Measurements from ENCODE around the gene KIF2C.
"Not testable (repeated sequence)": the region's sequence is repeated elsewhere in the genome, so short reads cannot be mapped to it uniquely, and the experiment has no call there.

Gene KIF2C

GRCh38 chr1:44776730-44777068 is 37.1 kb downstream of the KIF2C start:
- DNase-seq, result no peak

- DNase-seq, result no peak
Measured at GRCh38 chr1:44777547-44777946, 37.9 kb downstream of the KIF2C start.

DNA sequence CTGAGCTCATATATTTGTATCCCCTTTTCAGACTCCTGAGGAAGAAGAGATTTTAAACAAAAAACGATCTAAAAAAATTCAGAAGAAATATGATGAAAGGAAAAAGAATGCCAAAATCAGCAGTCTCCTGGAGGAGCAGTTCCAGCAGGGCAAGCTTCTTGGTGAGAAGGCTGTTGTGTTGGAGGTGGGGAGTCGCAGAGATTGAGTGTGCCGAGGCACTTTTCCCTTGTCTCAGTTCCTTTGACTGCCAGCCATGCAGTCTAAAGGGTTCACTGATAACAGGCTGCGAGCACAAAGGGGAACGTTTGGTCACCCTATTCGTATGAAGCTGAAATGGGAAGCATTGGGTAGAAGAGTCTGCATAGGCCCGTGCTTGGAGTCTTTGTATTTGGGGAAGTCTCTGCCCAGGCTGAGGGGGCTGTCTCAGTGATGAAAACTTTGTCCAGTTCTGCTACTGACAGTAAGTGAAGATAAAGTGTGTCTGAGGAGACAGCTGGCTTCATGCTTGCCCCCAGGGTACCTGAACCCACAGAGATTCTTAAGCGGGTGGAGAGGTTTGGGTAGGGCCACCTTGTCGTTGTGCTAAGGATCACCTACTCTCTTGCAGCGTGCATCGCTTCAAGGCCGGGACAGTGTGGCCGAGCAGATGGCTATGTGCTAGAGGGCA is 38.5 kb downstream of the KIF2C start:
- no peak for DNase-seq

- DNase-seq, result no peak
Measured at GRCh38 chr1:44778705-44779576, 39.3 kb downstream of the KIF2C start.

DNA sequence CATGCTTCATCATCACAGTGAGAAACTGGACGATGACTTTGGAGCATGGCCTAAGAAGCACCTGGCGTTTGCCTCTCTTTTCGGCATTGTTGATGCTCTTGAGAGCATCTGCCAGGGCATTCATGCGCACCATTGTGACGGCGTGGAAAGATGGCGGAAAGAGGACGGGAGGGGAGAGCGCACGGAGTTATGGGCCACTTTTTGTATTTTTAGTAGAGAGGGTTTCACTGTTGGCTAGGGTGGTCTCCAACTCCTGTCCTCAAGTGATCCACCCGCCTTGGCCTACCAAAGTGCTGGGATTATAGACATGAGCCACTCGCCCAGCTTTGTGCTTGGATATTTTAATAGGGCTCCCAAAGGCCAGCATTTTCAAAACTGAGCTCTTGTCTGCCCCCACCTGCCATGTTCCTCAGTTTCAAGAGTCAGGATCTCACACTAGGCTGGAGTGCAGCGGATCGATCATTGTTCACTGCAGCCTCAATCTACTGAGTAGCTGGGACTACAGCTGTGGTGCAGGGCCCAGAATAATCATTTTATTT is 41.0 kb downstream of the KIF2C start:
- no peak for DNase-seq

DNA sequence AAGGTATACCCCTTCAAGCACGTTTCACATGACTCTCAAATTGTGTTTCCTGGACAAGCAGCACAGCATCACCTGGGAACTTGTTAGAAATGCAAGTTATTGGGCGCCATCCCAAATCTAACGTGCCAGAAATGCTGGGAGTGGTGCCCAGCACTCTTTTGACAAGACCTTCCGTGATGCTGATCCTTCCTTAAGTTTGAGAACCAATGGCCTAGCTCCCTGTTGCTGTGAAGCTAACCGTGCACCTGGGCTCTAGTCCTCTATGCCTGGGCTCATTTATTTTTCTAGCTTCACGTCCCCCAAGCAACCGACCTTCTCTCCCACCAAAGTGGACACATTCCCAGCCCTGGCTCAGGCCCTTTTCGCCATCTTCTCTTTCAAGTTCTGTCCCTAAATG is 44.1 kb downstream of the KIF2C start:
- no peak for DNase-seq

DNA sequence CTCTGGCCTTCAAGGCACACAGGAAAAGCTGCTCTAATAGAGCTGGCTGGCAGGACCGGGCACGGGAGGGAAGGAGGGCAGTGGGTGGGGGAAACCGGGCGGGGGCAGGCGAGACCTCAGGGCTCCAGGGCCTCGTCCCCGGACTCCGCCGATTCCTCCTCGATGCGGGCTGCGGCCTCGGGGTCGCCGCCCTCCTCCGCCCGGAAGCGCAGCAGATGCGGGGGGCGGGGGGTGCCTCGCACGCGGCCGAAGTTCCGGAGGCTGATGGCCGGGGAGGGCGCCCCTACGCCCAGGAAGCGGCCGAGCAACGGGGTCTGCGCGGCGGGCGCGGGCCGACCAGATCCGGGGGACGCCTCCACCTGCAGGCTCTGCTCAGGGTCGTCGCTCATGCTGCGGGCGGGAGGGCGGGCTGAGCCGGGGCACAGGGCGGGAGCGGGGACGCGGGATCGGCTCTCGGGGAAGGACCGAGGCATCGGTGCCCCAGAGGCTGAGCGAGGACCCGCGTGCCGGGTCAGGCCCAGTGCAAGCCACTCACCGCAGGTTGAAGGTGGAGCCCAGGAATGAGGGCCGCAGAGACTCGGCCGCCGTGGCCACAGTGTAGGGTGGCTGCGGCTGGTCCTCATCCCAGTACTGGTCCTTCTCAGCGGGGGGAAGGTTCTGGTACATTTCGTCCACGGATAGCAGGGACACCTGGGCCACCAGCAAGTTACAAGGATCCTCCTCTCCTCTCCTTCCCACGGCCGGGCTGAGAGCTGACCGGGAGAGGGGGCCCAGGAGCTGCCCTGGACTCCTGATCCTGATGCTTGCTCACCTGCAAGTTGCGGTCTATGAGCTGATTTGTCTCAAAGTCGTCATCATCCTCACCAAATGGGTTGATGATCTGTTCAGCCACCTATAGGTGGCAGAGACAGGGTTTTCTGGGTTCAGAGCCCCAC is 44.7 kb downstream of the KIF2C start:
- DNase-seq, result peak in 1 of 2 experiments; percentile 67

- DNase-seq, result no peak
Measured at GRCh38 chr1:44785029-44785380, 45.4 kb downstream of the KIF2C start.

DNA sequence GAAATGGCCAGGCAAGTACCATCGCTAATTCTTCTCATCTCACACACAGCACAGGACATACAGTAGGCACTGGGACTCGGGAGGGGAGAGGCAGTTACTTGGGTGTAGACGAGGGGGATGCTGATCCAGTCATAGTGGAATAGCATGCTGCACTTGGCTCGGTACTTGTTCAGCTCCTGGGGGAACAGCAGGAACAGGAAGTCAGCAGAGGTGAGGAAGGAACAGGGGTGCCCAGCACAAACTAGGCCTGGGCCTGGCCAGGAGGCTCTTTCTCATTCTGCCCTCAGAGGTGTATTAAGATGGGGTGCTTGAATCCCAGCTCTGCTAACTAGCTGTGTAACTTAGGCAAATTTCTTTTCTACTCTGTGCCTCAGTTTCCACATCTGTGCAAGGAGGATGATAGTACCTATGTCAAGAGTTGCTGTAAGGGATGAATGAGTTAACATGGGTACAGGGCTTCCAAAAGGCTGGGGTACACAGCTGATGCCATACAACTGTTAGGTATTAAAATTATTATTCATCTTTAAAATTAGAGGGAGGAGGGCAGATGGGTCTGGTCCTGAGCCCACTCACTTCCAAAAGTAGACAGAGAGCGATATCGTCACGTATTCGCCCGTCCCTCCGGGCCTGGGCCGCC is 46.0 kb downstream of the KIF2C start:
- DNase-seq, result no peak

DNA sequence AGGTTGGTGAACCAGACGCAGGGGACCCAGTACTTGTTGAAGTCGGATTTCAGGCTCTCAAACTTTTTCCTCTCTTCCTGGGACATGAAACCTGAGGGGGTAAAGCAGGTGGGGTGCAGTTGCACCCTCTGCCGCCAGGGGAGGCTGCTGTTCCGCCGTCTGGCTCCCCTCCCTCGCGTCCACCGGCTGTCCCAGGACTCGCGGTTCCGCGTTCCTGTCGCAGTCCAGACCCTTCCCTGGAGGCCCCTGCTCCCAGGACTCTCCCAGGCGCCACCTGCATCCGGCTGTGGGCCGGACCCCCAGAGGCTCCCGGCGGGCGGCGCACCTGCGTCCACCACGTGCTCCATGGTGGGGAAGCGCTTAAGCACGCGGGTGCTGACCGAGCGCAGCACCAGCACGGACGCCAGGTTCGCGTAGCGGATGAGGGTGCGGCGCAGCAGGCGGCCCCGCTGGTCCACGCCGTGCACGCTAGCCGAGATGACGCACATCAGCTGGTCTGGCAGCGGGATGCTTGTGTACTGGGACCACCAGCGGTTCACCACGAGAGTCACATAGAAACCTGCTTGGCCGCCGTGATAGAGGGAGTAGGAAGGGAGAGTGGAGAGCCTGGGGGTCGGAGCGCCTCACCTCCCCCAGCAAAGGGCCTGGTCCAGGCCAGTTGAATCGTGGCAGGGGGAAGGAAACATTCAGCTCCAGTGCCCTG is 46.7 kb downstream of the KIF2C start:
- peak; percentile 60 to 88 for DNase-seq

GRCh38 chr1:44786841-44787426 is 47.3 kb downstream of the KIF2C start:
- DNase-seq, result no peak

DNA sequence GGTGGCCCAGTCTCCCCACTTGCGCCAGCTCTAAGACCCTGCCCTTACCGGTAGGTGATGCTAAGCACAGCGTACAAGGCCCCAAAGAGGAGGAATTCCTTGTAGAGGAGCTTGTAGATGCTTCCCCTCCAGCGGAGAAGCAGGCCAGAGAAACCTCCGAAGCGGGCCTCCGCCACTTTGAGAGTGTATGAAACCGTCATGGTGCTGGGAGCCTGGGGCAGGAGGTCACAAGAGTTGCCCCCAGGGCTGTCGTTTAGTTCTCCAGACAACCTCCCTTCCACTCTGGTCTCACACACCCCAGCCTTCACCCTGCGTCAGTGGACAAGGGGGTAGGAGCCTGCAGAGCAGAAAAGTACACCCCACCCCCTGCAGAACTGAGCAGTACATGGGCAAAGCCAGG is 47.9 kb downstream of the KIF2C start:
- DNase-seq, result no peak

GRCh38 chr1:44788120-44788860 is 48.7 kb downstream of the KIF2C start, which contains the start of gene BEST4:
Gene BEST4, minus strand, starts transcription at chr1:44788170. Its CDS starts 465 bp downstream, at chr1:44787705.
- no peak for DNase-seq

GRCh38 chr1:44790968-44791801 is 51.5 kb downstream of the KIF2C start:
- no peak for DNase-seq

DNA sequence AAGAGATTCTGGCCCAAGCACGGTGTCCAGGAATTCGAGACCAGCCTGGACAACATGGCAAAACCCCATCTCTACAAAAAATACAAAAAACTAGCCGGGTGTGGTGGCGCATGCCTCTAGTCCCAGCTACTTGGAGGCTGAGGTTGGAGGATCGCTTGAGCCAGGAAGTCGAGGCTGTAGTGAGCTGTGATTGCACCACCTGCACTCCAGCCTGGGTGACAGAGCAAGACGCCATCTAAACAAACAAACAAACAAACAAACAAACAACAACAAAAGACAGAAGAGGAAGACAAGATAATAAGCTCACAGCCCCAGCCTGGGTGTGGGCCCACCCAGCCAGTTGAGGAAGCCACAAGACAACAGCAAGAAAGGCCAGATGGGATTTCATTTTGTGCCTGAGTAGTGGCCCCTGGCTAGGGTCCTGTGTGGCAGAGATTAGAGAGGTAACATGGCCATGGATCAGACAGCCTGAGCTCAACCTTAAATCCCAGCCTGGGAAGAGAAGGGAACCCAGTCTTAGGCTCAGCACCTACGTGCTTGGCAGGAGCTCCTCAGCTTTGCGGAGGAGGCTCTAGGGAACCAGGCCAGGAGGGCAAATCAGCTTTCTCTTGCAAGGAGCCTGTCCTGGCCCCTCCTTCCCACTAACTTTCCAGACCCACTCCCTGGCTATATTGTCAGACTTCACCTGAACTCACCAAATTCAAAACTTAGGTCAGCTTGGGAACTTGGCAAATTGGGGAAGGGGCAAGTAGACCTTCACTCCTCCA is 53.3 kb downstream of the KIF2C start:
- DNase-seq, result no peak

- not testable (repeated sequence) for DNase-seq
Measured at GRCh38 chr1:44797886-44798285, 58.2 kb downstream of the KIF2C start.

DNA sequence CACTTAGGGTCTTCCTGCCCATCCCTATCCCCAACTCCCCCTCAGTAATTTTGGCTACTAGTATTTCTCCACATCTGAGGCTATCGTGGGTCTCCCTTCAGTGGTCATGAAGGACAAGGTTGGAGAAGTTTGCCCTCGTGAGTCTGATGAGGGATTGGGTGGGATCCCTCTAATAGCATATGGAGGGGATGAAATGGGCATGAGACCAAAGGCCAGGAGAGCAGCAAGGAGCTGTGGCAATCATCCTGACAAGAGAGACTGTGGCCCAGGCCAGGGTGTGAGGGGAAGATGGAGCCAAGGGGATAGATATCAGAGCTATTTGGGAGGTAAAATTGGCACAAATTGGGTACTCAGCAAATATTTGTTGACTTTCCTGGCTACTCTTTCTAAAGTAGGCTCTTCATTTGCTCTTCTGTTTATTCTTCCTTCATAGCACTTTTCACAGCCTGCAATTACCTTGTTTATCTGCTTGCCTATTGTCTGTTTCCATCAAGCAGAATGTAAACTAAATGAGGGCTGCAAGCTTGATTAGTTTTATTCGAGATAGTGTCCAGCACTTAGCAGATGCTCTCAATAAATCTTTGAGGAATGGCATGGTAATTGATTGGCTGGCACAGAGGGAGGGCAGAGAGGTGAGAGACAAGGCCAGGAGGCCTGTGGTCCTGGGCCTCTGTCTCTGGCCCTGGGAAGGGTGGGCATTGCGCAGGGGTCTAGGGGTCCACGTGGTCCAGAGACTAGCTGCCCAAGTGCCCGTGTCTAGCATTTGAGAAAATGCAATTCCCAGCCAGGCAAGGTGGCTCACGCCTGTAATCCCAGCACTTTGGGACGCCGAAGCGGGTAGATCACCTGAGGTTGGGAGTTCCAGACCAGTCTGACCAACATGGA is 59.1 kb downstream of the KIF2C start:
- DNase-seq, result no peak

Data from NCI-H526 (cell line).